Stimulated activated naive B cell treated with anti-CD40 and anti-IgM and Interleukin-4, amounts not matched to agents 10 μg/mL and 1 μg/mL and 100 μg/mL, for 72 hours (primary cell): ENCODE results near the gene MID1IP1.

Source experiments
- ATAC-seq, 2 donors: fragments of 150-1000 bp; cut with Tn5 transposase; replicated peaks; 2 replicates each; pipeline ENCODE4 v1.10.0; 2021; ENCODE audit warnings: moderate library complexity in 1 of 2
- DNase-seq: peaks from one replicate; pipeline ENCODE4 v3.0.0; 2021
- H3K27ac Mint-ChIP-seq: one replicate; pipeline ENCODE4 v1.8.0; 2022; ENCODE audit warnings: mild to moderate bottlenecking, mixed read lengths
- H3K27me3 Mint-ChIP-seq, 2 donors: one replicate each; pipeline ENCODE4 v1.8.0; 2022; ENCODE audit warnings: mixed read lengths in 2 of 2
- H3K36me3 Mint-ChIP-seq, 2 donors: one replicate each; pipeline ENCODE4 v1.8.0; 2022; ENCODE audit warnings: mixed read lengths in 2 of 2, mild to moderate bottlenecking in 1 of 2
- H3K4me1 Mint-ChIP-seq, 2 donors: one replicate each; pipeline ENCODE4 v1.8.0; 2022; ENCODE audit warnings: mixed read lengths in 2 of 2, mild to moderate bottlenecking in 1 of 2
- H3K4me3 Mint-ChIP-seq, 2 donors: one replicate each; pipeline ENCODE4 v1.8.0; 2022; ENCODE audit warnings: mild to moderate bottlenecking in 2 of 2, mixed read lengths in 2 of 2, moderate library complexity in 1 of 2
- H3K9me3 Mint-ChIP-seq, 2 donors: one replicate each; pipeline ENCODE4 v1.8.0; 2022; ENCODE audit warnings: mixed read lengths in 2 of 2, mild to moderate bottlenecking in 1 of 2

The MID1IP1 gene

GRCh38 chrX:38839277-38839676, 38.0 kb downstream of the MID1IP1 start:
- Mint-ChIP-seq H3K4me3 (no peak overlapping the region), H3K27ac (no peak overlapping the region), H3K27me3 (no peaks in the 10 kb centered on the region), H3K4me1 (no peaks in the 10 kb centered on the region), H3K36me3 (no peaks in the 10 kb centered on the region), H3K9me3 (no peaks in the 10 kb centered on the region)
- DNase-seq (no peak), ATAC-seq (no peak)

- no peak overlapping the region for H3K27ac Mint-ChIP-seq
- H3K4me3 Mint-ChIP-seq = no peak overlapping the region
- no peak for ATAC-seq
- no peaks in the 10 kb centered on the region for H3K4me1 Mint-ChIP-seq
- no peak for DNase-seq
- no peaks in the 10 kb centered on the region for H3K27me3 Mint-ChIP-seq
- H3K9me3 Mint-ChIP-seq = no peaks in the 10 kb centered on the region
- H3K36me3 Mint-ChIP-seq = no peaks in the 10 kb centered on the region
Measured at GRCh38 chrX:38839944-38840343, 38.7 kb downstream of the MID1IP1 start.

- H3K36me3 Mint-ChIP-seq = no peaks in the 10 kb centered on the region
- ATAC-seq (no peak), DNase-seq (no peak)
- H3K27me3 Mint-ChIP-seq = peaks cover 0 to 4% of the 10 kb centered on the region in 2 donors
- no peaks in the 10 kb centered on the region for H3K9me3 Mint-ChIP-seq
- peaks cover 0 to 9% of the 10 kb centered on the region in 2 donors for H3K4me1 Mint-ChIP-seq
- H3K4me3 Mint-ChIP-seq = no peak overlapping the region
- H3K27ac Mint-ChIP-seq = no peak overlapping the region
Measured at GRCh38 chrX:38841750-38842149, 40.5 kb downstream of the MID1IP1 start.

- H3K4me3 Mint-ChIP-seq = no peak overlapping the region
- peaks cover 0 to 9% of the 10 kb centered on the region in 2 donors for H3K4me1 Mint-ChIP-seq
- no peak overlapping the region for H3K27ac Mint-ChIP-seq
- H3K36me3 Mint-ChIP-seq = no peaks in the 10 kb centered on the region
- ATAC-seq = no peak
- no peaks in the 10 kb centered on the region for H3K9me3 Mint-ChIP-seq
- no peak for DNase-seq
- H3K27me3 Mint-ChIP-seq = peaks cover 0 to 7% of the 10 kb centered on the region in 2 donors
Measured at GRCh38 chrX:38845426-38845825, 44.2 kb downstream of the MID1IP1 start.

DNA sequence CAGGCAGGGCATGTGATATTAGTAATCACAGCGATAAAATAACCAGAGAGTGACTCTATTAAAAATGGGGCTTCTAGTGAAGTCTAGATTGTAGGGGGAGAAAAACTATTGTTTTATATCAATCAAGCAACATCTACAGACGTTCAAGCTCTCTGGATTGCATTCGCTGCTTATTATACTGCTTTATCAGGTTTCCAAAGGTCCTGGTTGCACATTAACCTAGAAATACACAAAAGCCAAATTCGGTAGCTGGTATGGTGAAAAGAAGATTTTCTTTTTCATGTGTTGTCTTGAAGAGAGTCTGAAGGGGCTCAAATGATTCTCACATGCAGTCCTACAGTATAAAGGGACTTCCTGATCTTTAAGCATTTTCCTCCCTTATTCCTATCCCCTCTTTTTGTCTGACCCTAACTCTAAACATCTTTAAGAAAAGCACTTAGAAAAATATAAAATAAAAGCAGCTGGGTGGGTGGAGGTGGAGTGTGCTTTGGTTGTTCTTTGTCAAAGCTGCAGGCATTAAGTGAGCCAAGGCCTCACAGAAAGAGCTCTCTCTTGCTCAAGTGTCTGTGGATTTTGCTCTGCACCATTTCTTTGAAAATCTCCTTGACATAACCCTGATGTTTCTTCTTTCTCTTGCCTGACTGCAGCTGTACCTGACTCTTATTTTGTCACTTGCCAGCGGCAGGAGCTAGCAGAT, 46.1 kb downstream of the MID1IP1 start:
- no peak overlapping the region for H3K4me3 Mint-ChIP-seq
- no peaks in the 10 kb centered on the region for H3K9me3 Mint-ChIP-seq
- H3K27me3 Mint-ChIP-seq = peaks cover 0 to 7% of the 10 kb centered on the region in 2 donors
- no peaks in the 10 kb centered on the region for H3K36me3 Mint-ChIP-seq
- ATAC-seq = no peak
- H3K4me1 Mint-ChIP-seq = peaks cover 0 to 9% of the 10 kb centered on the region in 2 donors
- DNase-seq = no peak
- H3K27ac Mint-ChIP-seq = no peak overlapping the region

DNA sequence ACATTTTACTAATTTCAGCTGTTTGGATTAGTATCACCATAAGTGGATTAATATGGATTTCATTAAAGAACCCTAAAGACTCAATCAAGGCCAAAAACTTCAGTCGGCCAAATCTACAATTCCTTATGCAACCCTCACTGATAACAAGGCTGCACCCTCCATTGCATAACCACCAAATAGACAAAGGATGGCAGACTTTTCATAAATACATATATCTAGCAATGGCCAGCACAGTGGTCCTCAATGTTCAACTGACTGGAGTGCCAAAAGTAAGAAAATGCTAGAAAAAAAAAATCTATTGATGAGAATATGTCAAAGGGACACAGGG, 46.6 kb downstream of the MID1IP1 start:
- H3K27me3 Mint-ChIP-seq = peaks cover 0 to 7% of the 10 kb centered on the region in 2 donors

DNA sequence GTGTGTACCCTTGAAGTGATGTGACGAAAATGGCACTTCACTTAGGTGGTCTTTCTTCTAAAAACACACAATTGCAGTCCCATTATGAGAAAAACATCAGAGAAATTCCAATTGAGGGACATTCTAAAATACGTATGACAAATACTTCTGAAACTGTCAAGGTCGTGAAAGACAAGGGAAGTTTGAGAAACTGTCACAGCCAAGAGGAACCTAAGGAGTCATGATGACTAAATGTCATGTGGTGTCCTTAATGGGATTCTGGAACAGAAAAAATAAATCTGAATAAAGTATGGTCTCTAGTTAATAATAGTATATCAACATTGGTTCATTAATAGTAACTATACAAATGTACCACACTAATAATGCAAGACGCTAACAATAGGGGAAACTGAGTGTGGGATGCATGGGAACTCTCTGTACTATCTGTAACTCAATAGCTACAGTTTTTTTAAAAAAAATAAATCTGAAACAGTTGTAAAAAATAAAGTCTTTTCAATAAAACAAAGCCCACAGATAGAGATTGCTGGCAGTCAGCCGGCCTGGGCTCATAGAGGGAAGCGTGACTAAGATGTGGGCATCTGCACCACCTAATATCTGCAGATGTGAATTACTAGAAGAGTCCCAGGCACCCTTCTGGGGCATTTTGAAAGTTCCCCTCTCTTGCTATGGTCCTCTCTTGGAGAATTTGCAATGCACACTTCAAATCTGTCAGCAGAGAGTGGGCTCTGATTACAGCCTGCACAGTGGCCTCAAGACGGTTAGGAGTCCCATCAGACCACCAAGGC, 47.6 kb downstream of the MID1IP1 start:
- H3K4me1 Mint-ChIP-seq = peaks cover 0 to 9% of the 10 kb centered on the region in 2 donors
- peaks cover 0 to 7% of the 10 kb centered on the region in 2 donors for H3K27me3 Mint-ChIP-seq
- H3K9me3 Mint-ChIP-seq = no peaks in the 10 kb centered on the region
- no peak overlapping the region for H3K4me3 Mint-ChIP-seq
- no peak overlapping the region for H3K27ac Mint-ChIP-seq
- DNase-seq (no peak), ATAC-seq (no peak)
- H3K36me3 Mint-ChIP-seq = no peaks in the 10 kb centered on the region

More for the DNA sequence above, 46.6 kb downstream of the MID1IP1 start:
- Mint-ChIP-seq H3K4me1 (peaks cover 0 to 9% of the 10 kb centered on the region in 2 donors), H3K4me3 (no peak overlapping the region), H3K27ac (no peak overlapping the region), H3K36me3 (no peaks in the 10 kb centered on the region), H3K9me3 (no peaks in the 10 kb centered on the region)
- DNase-seq = no peak
- no peak for ATAC-seq

DNA sequence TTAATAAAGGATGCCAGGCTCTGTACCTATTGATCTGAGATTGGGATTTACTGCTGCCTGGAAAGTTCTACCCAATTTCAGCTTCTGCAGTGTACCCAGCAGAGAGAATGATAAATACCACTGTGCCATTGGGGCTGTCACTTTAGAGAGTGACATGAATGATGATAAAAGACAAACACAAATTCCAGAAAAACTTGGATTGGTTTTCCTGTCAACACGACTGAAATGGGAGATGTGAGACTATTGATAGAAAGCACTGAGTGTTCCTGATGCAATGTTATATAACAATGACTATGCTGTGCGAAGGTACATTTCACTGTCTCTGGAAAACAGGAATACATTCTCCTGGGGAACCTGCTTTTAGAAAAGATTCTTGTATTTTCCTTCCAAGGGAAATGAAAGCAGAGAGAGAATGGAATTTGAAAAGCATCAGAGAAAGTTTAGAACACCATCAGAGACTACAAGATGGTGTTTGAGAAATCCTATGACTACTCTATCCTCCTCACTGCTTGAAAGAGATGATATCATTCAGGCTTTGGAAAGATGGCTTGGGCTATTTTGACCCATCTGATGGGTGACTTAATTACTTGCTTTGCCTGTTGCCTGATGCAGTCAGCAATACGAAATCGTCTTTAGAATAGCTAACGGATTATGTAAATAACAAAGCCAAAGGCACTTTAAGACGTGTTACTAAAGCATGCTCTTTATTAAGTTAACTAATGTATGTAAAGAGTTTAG, 49.7 kb downstream of the MID1IP1 start:
- Mint-ChIP-seq H3K4me1 (peaks cover 0 to 7% of the 10 kb centered on the region in 2 donors), H3K27ac (no peak overlapping the region), H3K9me3 (no peaks in the 10 kb centered on the region), H3K27me3 (peaks cover 0 to 7% of the 10 kb centered on the region in 2 donors), H3K36me3 (no peaks in the 10 kb centered on the region), H3K4me3 (no peak overlapping the region)
- DNase-seq = no peak
- ATAC-seq = no peak

- no peak for DNase-seq
- no peak for ATAC-seq
- Mint-ChIP-seq H3K27ac (no peak overlapping the region), H3K4me1 (peaks cover 4 to 19% of the 10 kb centered on the region in 2 donors), H3K27me3 (no peaks in the 10 kb centered on the region), H3K36me3 (no peaks in the 10 kb centered on the region), H3K4me3 (no peak overlapping the region), H3K9me3 (no peaks in the 10 kb centered on the region)
Measured at GRCh38 chrX:38854305-38854704, 53.0 kb downstream of the MID1IP1 start.
